Activated CD4-positive, alpha-beta T cell treated with anti-CD3 and anti-CD28 coated beads, Interleukin-2, amount 50 U/mL, for 4 hours (primary cell): ENCODE results near the gene AKR1C1.
"Not testable (repeated sequence)": the region's sequence is repeated elsewhere in the genome, so short reads cannot be mapped to it uniquely, and the experiment has no call there.

Experiments used
- DNase-seq, 2 experiments: peaks; one replicate each; pipeline ENCODE4 v3.0.0-alpha.2; 2020

AKR1C1 gene

DNA sequence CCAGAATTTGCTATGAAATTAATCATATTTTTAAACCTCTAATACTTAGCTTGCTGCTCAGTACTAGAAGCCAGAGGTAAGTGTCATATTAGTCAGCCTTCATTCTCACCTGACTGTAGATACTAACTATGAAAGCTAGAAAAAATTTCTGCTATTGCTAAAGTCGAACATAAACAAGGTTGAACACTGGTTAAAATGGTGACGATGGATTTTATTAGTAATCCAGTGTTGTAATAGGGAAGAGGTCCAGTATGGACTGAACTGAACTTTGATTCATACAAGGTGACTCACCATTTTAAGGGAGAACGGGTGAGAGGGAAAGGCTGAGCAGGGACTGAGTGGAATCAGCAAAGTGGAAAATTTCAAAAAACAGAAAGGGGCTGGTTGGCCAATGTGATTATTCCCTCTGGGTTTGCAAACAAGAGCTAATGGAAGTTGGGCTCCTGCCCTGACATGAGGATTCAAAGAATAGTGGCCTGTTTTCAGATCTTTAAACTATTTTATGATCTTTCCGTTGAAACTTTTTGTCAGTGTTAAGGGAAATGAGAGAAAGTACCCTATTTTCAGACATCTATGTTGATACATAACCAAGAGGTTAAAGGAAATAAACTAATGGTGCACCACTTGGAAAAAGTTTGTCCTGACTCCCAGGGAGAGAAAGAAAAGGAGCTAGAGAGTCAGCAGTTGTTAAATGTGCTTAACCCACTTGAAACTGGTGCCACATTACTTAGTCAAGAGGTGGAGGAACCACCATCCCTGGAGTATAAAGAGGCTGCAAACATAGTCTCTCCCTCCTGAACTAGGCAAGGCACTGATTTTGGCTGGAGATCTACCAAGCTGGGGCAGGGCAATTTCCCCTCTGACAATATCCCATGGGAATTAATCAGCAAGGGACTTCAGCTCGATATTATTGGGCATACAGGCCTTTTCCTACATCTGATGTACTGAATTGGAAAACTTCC, 15.3 kb upstream of the AKR1C1 start:
- no peak for DNase-seq

DNA sequence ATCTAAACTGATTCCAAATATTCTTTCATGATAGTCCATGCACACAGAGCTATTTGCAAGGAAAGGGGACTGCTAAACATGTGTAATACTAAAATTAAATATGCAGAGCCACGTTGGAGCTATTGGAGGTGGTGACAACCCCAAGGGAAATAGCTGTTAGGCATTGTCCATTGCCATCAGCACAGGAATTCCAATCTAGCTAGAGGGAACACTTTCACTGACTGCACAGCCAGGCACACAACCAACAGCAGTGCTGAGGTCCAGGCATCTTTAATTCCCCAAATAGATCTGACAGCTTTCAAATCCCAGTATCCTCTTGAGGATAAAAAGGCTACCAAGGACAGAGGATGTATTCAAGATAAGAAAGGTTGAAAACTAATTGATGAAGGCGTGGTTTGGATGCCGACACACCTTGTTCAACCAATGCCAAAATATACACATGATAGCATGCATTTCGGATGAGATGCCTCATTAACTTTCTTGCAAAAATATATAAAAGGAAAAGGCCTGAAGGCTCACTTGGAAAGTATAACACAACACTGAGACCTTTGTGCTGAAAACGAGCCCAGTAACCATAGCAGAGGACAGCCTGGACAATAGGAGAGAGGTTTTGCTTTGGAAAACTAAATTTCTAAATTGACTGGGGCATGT, 11.6 kb upstream of the AKR1C1 start:
- DNase-seq = not testable (repeated sequence)

GRCh38 chr10:4953405-4953804, 9.8 kb upstream of the AKR1C1 start:
- no peak for DNase-seq

DNA sequence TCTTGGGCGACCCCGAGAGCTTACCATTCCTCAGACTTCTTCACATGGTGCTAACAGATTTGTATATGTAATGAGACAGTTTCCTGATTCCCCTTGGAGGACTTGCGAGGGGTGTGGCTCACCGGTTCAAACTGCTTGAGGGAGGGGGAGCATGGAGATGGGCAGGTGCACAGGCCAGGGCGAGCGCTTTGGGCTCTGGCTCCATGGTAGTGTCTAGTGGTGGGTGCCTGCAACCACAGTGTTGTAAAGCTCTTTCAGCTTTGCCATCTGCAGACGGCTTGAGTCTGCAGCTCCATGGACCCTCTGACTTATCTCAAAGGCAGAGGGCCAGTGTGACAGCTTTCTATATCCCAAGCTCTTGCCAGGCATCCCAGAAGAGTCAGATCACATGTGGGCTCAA, 7.1 kb upstream of the AKR1C1 start:
- not testable (repeated sequence) for DNase-seq

DNA sequence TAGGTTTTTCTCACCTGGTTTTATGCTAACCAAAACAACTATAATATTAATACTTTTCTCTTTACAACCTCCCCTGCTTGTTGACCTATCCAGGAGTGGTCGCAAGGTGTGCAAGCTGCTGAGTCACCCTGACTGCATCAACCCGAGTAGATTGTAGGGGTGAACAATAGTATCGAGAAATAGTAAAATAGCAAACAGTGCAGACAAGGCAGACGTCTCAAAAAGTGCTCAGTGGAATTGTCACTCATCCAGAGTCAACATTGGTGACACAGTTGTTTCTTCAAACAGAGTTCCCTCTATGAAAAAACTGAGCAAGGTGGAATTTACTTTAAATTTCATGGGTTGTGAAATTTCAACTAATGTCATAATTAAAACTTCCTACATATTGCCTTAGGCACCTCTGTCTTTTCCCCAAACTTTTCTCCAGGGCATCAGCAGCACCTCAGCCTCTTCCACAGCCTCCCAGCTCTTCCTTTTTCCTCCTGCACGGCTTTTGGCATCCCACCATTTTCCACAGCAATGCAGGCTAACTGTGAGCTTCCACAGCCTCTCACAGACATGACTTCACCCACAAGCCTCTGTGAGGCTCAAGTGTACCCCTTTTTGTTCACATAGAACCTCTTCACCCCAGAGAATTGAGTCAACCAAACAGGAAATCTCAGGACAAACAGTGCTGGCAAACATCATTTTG, 6.1 kb upstream of the AKR1C1 start:
- DNase-seq = not testable (repeated sequence)

GRCh38 chr10:4961558-4961957, 1.7 kb upstream of the AKR1C1 start:
- DNase-seq = not testable (repeated sequence)

DNA sequence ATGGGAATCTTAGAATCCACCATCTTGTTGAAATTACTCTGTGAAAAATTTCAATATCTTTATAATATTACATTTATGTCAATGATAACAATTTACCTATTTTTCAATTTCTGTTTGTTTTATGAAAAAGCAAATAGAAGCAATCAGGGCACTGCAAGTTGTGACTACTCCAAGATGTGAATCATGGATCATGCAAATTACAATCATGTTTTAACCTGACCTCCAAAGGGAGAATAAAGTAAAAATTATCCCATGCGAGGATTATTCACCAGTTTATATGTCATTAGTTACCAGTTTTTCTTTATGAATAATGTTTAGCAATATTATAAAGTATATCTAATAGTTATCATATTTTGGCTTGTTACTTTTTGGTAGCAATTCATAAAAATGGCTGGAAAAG, 907 bp upstream of the AKR1C1 start:
- not testable (repeated sequence) for DNase-seq

DNA sequence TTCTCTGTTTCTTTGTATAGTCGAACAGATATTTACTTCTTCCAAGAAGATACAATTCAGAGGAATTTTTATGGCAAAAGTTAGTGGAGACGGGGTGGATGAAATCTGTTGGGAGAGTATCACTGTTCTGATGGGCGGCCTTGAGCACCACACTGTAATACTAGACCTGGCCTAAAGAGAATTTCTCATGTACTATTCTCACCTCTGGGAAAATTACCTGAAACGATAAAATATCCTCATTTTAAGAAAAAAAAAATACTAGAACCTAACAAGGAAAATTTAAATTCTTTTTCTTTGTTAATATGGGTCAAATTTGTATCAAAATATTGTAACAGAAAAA, 570 bp downstream of the AKR1C1 start:
- DNase-seq = not testable (repeated sequence)

- not testable (repeated sequence) for DNase-seq
Observed at GRCh38 chr10:4965763-4966162, 2.5 kb downstream of the AKR1C1 start.

DNA sequence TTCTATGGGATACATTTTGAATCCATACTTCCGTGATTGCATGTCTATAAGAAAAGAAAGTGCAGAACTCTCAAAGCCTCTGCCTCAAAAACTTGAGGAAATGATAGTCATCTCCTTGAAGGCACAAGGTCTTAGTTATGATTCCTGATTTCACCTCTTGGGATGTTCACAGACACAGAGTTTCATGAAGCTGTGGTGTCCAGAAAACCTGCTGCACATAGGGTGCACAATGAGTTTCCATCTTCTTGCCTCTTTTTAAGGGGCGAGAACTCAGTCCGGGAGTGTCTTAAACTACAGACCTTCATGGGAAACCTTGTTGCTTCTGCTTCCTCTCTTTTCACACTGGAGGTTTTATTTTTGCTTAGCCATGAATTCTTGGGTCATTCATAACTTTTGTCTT, 4.0 kb downstream of the AKR1C1 start:
- not testable (repeated sequence) for DNase-seq

- DNase-seq = not testable (repeated sequence)
Observed at GRCh38 chr10:4969289-4969688, 6.1 kb downstream of the AKR1C1 start.

- not testable (repeated sequence) for DNase-seq
Observed at GRCh38 chr10:4970362-4970761, 7.1 kb downstream of the AKR1C1 start.

- not testable (repeated sequence) for DNase-seq
Observed at GRCh38 chr10:4972369-4973142, 9.3 kb downstream of the AKR1C1 start.

DNA sequence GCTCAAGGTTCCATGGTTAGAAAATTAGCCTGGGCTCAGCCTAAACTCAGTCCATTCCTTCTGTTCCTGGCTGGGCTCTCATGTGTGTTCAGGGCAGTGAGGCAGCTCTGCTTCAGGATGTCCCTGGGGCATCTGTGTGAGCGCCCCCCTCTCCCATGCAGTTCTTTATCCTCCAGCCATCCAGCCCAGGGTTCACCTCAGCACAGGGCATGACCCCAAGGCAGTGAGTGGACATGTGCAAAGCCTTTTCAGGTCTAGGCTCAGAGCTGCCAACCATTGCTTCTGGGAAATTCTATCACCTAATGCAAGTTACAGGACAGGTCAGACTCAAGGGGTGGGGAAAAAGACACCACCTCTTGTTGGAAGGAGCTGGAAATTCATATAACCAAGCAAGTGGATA, 10.1 kb downstream of the AKR1C1 start:
- not testable (repeated sequence) for DNase-seq

DNA sequence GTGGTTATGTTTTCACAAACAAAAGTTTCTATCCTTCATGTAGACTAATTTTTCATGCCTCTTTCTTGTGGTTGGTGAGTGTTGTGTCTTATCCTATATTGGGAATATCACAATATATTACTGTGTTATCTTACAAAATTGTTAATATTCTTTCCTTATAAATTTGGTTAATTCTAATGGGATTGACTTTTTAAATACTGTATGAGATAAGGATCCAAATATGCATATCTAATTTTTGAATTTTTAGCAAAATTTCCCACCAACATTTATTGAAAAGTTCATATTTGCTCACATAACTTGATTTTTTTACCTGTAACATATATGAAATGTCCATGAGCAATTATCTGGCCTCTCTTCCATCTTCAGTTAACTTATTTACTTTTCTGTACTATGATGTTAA, 11.2 kb downstream of the AKR1C1 start:
- not testable (repeated sequence) for DNase-seq

DNA sequence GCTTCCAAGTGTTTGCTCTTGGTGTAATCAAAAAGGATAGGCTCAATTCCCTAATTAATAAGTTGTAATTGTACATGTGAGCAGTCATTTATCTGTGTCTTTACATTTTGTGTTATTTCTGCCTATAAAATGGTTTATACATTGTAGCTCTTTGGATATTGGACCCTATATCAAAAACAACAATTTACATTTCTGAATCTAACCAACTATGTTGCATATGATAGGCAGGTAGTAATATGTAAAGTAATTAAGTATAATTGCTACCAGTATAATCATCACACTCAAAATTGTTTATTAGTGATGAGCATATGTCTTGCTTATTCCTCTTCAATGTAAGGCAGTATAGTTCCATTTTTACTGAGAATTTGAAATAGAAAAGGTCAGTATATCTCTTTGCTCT, 13.8 kb downstream of the AKR1C1 start:
- no peak for DNase-seq

GRCh38 chr10:4978870-4979269, 15.7 kb downstream of the AKR1C1 start:
- DNase-seq = no peak

DNA sequence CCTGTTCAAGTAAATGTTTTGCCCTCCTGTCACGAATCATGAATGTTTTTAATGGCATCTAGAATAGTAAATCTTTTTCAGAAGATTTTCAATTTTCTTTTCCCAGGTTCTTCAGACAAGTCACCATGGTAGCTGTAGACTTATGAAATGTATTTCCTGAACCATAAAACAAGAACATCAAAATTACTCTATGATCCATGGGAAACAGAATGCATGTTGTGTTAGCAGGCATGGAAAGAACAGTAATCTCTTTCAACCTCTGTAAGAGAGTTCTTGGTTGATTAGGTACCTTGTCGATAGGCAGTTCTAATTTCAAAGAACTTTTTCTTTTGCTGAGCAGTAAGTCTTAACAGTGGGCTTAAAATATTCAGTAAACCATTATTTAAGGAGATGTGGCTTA, 17.6 kb downstream of the AKR1C1 start:
- DNase-seq = no peak

- no peak for DNase-seq
Observed at GRCh38 chr10:4981722-4982471, 18.7 kb downstream of the AKR1C1 start.

DNA sequence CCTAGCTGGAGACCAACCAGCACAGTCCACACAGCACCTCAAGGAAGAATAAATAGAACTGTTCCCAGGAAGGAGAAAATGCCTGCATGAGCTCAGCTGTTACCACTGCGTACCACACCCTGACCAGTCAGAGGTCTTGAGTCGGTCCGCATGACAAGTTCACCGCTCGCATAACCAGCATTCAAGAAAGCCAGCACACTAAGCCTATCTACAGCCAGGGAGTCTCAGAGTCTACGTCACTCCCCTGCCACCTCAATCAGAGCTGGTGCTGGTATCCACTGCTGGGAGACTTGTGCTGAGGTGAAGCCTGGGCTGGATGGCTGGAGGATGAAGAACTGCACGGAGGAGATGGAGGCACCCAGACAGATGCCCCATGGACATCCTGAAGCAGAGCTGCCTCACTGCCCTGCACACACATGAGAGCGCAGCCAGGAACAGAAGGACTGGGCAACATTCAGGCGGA, 19.6 kb downstream of the AKR1C1 start:
- no peak for DNase-seq

DNA sequence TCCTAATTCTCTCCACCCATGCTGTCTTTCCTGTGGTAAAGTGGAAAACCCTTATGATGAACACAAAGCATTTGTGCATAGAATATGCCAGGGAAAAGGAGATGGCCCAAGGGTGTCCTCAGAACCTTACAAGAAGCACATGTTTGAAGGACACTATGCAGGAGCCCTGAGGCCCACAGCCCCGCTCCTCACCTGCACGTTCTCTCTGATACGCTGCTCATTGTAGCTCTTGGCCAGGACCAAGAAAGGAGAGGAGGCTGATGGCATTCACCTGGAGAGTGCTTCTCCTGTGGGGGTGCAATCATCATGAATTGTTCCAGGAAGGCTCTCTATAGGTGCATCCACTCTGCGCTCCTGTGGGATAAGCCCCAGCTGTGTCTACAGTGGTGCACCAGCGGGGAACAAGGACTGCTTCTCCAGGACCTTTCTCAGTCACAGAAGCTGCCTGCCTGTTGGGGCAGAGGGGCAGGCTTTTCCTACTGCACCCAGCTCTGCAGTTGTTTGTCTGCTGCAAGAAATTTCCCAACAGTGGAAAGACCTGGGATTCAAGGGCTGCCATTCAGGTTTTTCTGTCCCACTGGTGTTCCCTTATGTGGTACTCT, 20.5 kb downstream of the AKR1C1 start:
- DNase-seq = no peak
